ACC112 (cell line): Measurements from ENCODE around the gene APOBEC2.

Experiments
- H2AFZ ChIP-seq: fragments of 200-600 bp; sonication (generic); one replicate; pipeline ENCODE4 v1.6.0; 2017; ENCODE audit warnings: antibody characterized with exemption, low read length; ENCODE audit not compliant: unreplicated experiment
- H3K27ac ChIP-seq: fragments of 200-600 bp; sonication (generic); 2 replicates; pipeline ENCODE4 v1.5.1; 2014; ENCODE audit warnings: low read depth, mild to moderate bottlenecking, antibody characterized with exemption, low read length, moderate library complexity
- H3K27me3 ChIP-seq: fragments of 200-600 bp; sonication (generic); 2 replicates; pipeline ENCODE4 v1.6.1; 2014; ENCODE audit warnings: mild to moderate bottlenecking, antibody characterized with exemption, low read length, moderate library complexity, mixed read lengths; ENCODE audit not compliant: insufficient read depth
- H3K36me3 ChIP-seq: fragments of 200-600 bp; sonication (generic); 2 replicates; pipeline ENCODE4 v1.6.1; 2016; ENCODE audit warnings: mild to moderate bottlenecking, antibody characterized with exemption, low read length, moderate library complexity, mixed read lengths; ENCODE audit not compliant: insufficient read depth
- H3K4me1 ChIP-seq: fragments of 200-600 bp; sonication (generic); one replicate; pipeline ENCODE4 v1.6.1; 2016; ENCODE audit warnings: low read length, mixed read lengths; ENCODE audit not compliant: insufficient read depth, unreplicated experiment, control insufficient read depth
- H3K4me3 ChIP-seq: fragments of 200-600 bp; sonication (generic); 2 replicates; pipeline ENCODE4 v1.5.1; 2014; ENCODE audit warnings: mild to moderate bottlenecking, low read depth, low read length
- H3K79me2 ChIP-seq: fragments of 200-600 bp; sonication (generic); one replicate; pipeline ENCODE4 v1.6.0; 2016; ENCODE audit warnings: low read length; ENCODE audit not compliant: control insufficient read depth, unreplicated experiment, insufficient read depth

Gene APOBEC2

DNA sequence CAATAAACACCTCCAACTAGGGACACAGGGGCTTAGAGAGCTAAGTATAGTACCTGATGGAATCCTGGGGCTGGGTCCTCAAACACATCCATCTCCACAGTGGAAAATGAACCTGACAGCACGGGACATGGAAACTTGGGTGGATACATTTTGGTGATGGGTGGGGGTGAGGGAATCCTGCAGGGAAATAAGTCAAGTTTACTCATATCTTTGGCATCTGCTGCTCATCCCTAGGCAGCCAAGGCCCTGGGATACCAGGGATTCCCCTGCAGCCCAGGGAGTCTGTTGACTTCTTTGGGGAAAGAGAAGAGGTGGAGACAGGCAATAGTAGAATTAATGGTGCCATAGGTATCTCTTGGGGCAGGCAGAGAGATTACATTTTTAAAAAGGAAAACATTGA, 6.6 kb downstream of the APOBEC2 start:
- no peaks in the 10 kb centered on the region for H3K36me3 ChIP-seq
- no peak overlapping the region for H3K27ac ChIP-seq
- no peak overlapping the region for H2AFZ ChIP-seq
- H3K4me3 ChIP-seq, result no peak overlapping the region
- H3K79me2 ChIP-seq, result no peaks in the 10 kb centered on the region
- 0 out of 2 replicates have a peak, but pooled peaks cover 4% of the 10 kb centered on the region for H3K27me3 ChIP-seq
- H3K4me1 ChIP-seq, result peaks cover 5% of the 10 kb centered on the region

DNA sequence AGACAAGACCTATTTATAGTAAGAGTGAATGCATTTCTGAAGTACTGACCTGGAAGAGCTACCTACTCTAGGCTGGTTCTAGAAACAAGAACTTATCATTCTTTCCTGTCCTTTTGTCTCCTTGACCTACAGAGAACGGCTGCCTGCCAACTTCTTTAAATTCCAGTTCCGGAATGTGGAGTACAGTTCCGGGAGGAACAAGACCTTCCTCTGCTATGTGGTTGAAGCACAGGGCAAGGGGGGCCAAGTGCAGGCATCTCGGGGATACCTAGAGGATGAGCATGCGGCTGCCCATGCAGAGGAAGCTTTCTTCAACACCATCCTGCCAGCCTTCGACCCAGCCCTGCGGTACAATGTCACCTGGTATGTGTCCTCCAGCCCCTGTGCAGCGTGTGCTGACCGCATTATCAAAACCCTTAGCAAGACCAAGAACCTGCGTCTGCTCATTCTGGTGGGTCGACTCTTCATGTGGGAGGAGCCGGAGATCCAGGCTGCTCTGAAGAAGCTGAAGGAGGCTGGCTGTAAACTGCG, 8.3 kb downstream of the APOBEC2 start:
- H3K79me2 ChIP-seq, result no peaks in the 10 kb centered on the region
- H3K27ac ChIP-seq, result no peak overlapping the region
- peaks cover 5% of the 10 kb centered on the region for H3K4me1 ChIP-seq
- no peak overlapping the region for H2AFZ ChIP-seq
- H3K36me3 ChIP-seq, result no peaks in the 10 kb centered on the region
- no peaks in the 10 kb centered on the region for H3K27me3 ChIP-seq
- H3K4me3 ChIP-seq, result no peak overlapping the region

DNA sequence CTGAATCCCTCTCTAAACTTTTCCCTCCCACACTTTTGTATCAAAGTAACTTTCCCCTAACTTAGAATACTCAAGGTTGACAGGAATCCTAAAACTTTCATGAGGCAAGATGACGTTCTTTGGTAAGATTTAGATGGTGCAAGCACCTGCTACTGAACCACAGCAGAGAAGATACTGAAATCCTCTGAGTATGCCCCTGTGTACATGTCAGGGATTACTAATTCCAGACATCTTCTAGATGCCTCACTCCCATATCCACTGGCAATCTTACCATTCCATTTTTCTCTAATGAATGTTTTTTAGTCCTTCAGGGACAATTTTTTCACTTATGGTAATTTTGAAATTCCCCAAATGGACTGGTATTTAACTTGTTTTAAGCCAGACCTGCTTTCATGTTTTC, 9.1 kb downstream of the APOBEC2 start:
- Histone ChIP-seq H3K4me1 (peaks cover 5% of the 10 kb centered on the region), H3K4me3 (no peak overlapping the region), H3K27me3 (no peaks in the 10 kb centered on the region), H2AFZ (no peak overlapping the region), H3K79me2 (no peaks in the 10 kb centered on the region), H3K36me3 (no peaks in the 10 kb centered on the region), H3K27ac (no peak overlapping the region)

DNA sequence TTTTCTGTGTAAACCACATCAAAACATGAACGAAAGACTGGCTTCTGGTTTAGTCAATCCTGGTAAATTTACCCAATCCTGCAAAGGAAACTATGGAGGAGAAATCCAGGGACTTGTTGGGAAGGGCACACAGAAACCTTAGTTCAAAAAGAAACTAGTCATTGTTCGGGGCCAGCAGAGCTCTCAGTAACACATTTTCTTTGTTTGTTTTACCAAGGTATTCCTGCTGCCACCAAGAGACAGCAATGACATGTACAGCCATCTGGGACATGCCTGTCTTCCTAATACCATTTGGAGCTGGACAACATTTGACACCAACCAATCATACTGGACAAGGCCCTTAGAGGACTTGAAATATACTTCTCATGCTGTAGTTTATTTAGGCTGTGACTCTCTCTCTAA, 10.9 kb downstream of the APOBEC2 start:
- no peaks in the 10 kb centered on the region for H3K79me2 ChIP-seq
- H3K27ac ChIP-seq, result no peak overlapping the region
- H3K27me3 ChIP-seq, result no peaks in the 10 kb centered on the region
- no peak overlapping the region for H2AFZ ChIP-seq
- H3K36me3 ChIP-seq, result 0 out of 2 replicates have a peak, but pooled peaks cover 4% of the 10 kb centered on the region
- no peak overlapping the region for H3K4me3 ChIP-seq
- peaks cover 5% of the 10 kb centered on the region for H3K4me1 ChIP-seq

DNA sequence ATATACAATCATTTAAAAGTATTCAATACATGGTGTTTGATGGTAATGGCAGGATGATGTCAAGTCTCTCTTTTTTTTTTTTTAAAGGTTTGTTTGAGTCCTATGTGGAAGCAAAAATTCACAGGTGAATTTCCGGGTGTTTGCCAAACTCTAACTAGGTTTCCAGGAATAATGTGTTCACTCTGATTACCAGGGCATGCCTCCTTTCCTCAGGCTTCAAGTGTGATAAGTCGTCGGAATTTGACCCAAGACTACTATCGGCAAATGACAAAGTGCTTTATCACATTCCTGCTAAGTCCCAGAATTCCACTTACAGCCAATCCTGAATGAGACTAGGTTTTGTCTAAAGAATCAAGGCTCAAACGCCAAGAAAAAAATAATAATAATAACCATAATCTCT, 11.8 kb downstream of the APOBEC2 start:
- H3K27ac ChIP-seq, result no peak overlapping the region
- H3K36me3 ChIP-seq, result 0 out of 2 replicates have a peak, but pooled peaks cover 4% of the 10 kb centered on the region
- H3K79me2 ChIP-seq, result no peaks in the 10 kb centered on the region
- H2AFZ ChIP-seq, result no peak overlapping the region
- H3K4me1 ChIP-seq, result no peaks in the 10 kb centered on the region
- no peaks in the 10 kb centered on the region for H3K27me3 ChIP-seq
- no peak overlapping the region for H3K4me3 ChIP-seq

DNA sequence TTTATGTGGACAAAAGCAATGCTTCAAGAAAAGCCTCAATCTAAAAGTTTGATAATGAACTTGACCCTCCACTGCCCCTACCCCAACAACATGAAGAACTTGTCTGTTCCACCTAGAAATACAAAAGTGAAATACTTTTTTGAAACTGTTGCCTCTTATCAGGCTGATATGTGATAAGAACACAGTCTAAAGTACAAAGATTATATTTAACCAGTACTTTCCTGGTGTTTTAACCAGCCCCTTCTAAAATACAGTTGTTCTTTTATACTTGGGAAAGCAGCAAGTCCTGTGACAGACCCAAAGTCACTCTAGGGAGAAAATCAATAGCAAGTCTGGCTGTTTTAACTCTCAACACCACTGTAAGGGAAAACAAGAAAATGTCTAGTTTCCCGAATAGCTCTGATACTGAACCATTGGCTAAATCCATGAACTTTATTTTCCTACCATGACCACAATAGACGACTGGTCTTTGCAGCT, 12.6 kb downstream of the APOBEC2 start:
- Histone ChIP-seq H3K36me3 (0 out of 2 replicates have a peak, but pooled peaks cover 4% of the 10 kb centered on the region), H3K27ac (no peak overlapping the region), H3K4me3 (no peak overlapping the region), H3K4me1 (peaks cover 2% of the 10 kb centered on the region), H2AFZ (no peak overlapping the region), H3K79me2 (peaks cover 1% of the 10 kb centered on the region), H3K27me3 (no peaks in the 10 kb centered on the region)

DNA sequence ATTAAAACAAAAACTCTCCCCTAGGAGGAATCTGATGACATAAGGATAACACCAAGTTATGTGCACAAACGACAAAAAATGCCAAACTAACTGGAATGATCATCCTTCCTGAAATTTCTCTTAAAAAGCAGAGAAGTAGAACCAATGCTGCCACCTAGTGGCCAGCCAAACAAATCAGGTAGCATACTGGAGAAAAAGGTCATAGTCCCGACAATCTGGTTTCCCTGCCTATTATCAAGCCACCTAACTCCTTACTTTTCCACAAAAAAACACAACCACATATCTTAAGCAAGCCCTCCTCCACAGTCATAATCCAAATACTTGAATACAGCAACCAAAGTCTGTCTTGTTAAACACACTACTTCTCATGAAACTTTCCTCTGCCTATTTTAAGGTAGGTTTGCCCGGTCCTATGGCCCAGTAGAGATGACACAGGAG, 13.9 kb downstream of the APOBEC2 start:
- no peak overlapping the region for H2AFZ ChIP-seq
- no peaks in the 10 kb centered on the region for H3K27me3 ChIP-seq
- 0 out of 2 replicates have a peak, but pooled peaks cover 4% of the 10 kb centered on the region for H3K36me3 ChIP-seq
- H3K27ac ChIP-seq, result no peak overlapping the region
- peaks cover 7% of the 10 kb centered on the region for H3K79me2 ChIP-seq
- H3K4me3 ChIP-seq, result no peak overlapping the region
- H3K4me1 ChIP-seq, result peaks cover 7% of the 10 kb centered on the region

DNA sequence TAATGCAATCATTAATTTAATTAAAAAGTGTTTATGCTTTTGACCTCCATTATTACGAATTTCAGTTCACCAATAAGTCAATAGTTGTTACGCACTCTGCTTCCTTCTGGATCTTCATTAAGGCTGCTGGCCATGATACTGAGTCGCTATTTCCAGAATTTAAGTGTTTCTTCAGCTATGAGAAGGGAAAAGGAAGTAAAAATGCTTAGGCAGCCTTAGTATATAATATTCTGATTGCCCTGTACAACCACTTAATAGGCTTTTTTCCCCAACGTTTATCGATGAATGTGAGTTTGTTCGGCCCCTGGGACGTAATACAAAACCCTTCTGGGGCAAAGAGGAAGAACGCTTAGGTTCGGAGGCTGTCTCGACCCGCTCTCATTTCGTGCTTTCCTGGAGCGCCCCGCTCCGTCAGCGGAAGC, 18.5 kb downstream of the APOBEC2 start:
- Histone ChIP-seq H3K4me3 (peak overlapping the region; percentile 92), H2AFZ (peak overlapping the region; percentile 96), H3K27me3 (no peaks in the 10 kb centered on the region), H3K79me2 (peaks cover 38% of the 10 kb centered on the region), H3K4me1 (peaks cover 24% of the 10 kb centered on the region), H3K27ac (peak overlapping the region; percentile 93), H3K36me3 (0 out of 2 replicates have a peak, but pooled peaks cover 4% of the 10 kb centered on the region)

DNA sequence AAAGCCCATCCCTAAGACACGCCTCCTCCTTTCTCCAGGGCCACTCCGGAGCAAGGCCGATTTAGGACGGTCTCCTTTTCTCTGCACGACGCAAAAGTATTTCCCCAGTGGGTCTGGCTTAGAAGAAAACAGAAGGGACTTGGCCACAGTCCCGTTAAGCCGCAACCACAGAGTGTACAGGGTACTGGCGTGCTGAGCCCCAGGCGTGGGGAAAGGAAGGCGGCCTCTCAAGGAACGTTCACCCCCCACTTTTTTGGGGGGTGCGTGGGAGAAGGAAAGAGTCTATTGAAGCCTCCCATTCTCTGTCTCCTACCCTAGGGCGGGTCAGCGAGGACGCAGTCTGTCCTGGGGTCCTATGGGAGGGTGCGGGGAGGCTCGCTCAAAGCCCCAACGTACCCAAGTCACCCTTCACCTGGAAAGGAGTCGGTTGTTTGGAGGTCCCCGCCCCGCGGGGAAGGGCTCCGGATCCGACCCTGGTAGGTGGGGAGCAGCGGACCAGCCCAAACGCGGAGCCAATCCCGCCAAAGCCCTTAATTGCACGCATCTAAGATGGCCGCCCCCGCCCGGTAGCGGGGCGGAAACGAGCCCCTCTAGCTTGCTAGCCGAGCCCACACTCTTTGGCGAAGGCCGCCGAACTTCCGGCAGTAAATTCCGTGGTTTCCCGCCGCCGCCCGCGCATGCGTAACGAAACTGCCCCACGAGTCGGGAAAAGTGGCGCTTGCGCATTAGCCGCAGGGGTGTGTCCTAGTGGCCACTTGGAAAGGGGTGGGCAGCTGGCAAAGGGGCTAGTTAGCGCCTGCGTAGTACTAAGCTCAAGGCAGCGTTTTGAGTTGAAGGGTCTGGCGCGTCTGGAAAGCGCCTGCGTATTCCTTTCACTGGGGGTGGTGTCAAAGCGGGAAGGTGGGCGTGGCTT, 19.2 kb downstream of the APOBEC2 start, which contains the start of gene OARD1:
TSS of gene OARD1 (minus strand) at position 434 of the 913 bp plus-strand sequence. CDS start 722 bp downstream, outside the sequence.
- peak within 1 kb of the TSS; percentile 93 for H3K27ac ChIP-seq
- H3K4me3 ChIP-seq, result peak within 1 kb of the TSS; percentile 92
- H3K36me3 ChIP-seq, result 0 out of 2 replicates have a peak, but pooled peaks cover 4% of the 10 kb centered on the region
- no peaks in the 10 kb centered on the region for H3K27me3 ChIP-seq
- H3K79me2 ChIP-seq, result peaks cover 44% of the 10 kb centered on the region
- peak within 1 kb of the TSS; percentile 96 for H2AFZ ChIP-seq
- peaks cover 27% of the 10 kb centered on the region for H3K4me1 ChIP-seq

DNA sequence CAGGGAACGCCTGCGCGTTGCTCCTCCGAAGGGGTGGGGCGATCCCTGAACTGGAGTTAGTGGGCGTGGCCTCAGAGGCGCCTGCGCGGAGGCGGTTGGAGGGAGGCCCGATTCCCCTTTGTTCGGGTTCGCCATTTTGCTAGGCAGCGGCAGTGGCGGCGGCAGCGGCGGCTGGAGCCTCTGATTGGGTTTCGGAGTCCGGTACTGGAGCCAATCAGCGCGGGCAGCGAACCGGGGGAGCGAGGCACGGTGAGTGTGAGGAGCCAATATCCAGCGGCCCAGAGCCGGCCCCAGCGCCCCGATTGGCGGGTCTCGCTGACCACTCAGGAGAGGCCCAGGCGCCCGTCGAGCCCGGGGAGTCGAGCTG, 19.8 kb downstream of the APOBEC2 start, which contains the start of gene NFYA:
TSS of gene NFYA (plus strand) at position 139 of the 367 bp plus-strand sequence. CDS start 6,116 bp downstream, outside the sequence.
- Histone ChIP-seq H3K79me2 (peaks cover 51% of the 10 kb centered on the region), H3K27me3 (no peaks in the 10 kb centered on the region), H3K27ac (peak within 1 kb of the TSS; percentile 93), H3K4me1 (peaks cover 27% of the 10 kb centered on the region), H3K36me3 (0 out of 2 replicates have a peak, but pooled peaks cover 4% of the 10 kb centered on the region), H3K4me3 (peak within 1 kb of the TSS; percentile 92), H2AFZ (peak within 1 kb of the TSS; percentile 96)
